Body of pancreas (tissue), 4 donors: ENCODE results near the gene CAPN6. TPM values are rescaled to one million over a fixed set of nuclear protein-coding genes. Genes with fewer than 3 reads are reported as not detected.
A peak's percentile ranks its signal among the peaks of the same experiment; 100 is the strongest.

ENCODE experiments used
- ATAC-seq: fragments of 150-250 bp; one replicate; pipeline ENCODE4 v1.9.1; 2016
- DNase-seq, 4 donors: peaks; one replicate each; pipeline ENCODE4 v3.0.0-alpha.2; 2019
- H3K27ac ChIP-seq, 4 donors: fragments of 200-600 bp; sonication (generic); 1 replicate in 3 of 4; 2 replicates in 1 of 4; pipeline versions ENCODE4 v1.5.1 to v1.6.1; 2016 to 2019; ENCODE audit warnings: mild to moderate bottlenecking in 1 of 4, mixed read lengths in 1 of 4, moderate library complexity in 1 of 4
- H3K27me3 ChIP-seq, 2 donors: fragments of 200-600 bp; sonication (generic); one replicate each; pipeline ENCODE4 v1.6.0; 2016; ENCODE audit warnings: mild to moderate bottlenecking in 1 of 2
- H3K36me3 ChIP-seq, 2 donors: fragments of 200-600 bp; sonication (generic); replicated peaks in 1 of 2; 2 replicates each; pipeline ENCODE4 v1.5.1; 2016; ENCODE audit warnings: low read depth in 2 of 2; ENCODE audit not compliant: insufficient read depth in 1 of 2
- H3K4me1 ChIP-seq: fragments of 200-600 bp; sonication (generic); one replicate; pipeline ENCODE4 v1.6.0; 2016
- H3K4me3 ChIP-seq, 2 donors: fragments of 200-600 bp; sonication (generic); 1 replicate in 1 of 2; 2 replicates in 1 of 2; pipeline ENCODE4 v1.5.1; 2016 to 2019
- H3K9me3 ChIP-seq, 3 donors: fragments of 200-600 bp; sonication (generic); 1 replicate in 2 of 3; 2 replicates in 1 of 3; pipeline ENCODE4 v1.5.1; 2016
- POLR2A ChIP-seq, 3 donors: fragments of 450-650 bp; IDR thresholded peaks; one replicate each; pipeline ENCODE4 v1.6.1; 2016; ENCODE audit warnings: antibody characterized with exemption in 3 of 3, mild to moderate bottlenecking in 2 of 3
- WGBS, 2 donors: methylation state at CpG; one replicate each; pipeline ENCODE4 v1.1.5; 2017; 5-methylcytosine and 5-hydroxymethylcytosine counted together
- intact Hi-C: fragments of 100-400 bp; cut with DNase I; formaldehyde crosslinking; loops from one replicate; pipeline ENCODE4 v1.15.1; 2023
- total RNA-seq, 2 donors: library from RNA; depleted of rRNA; stranded (reverse); fragments of >200 nt; gene quantifications; one replicate each; pipeline ENCODE4 v1.1.0, GENCODE V29; 2016
- TF ChIP-seq, protein P1 (sequence below), 7 experiments: fragments of 450-650 bp in 4 of 7; fragments of 200-600 bp in 3 of 7; sonication (generic) in 3 of 7; IDR thresholded peaks; one replicate each; pipeline ENCODE4 v1.5.1; 2016 to 2019; ENCODE audit warnings: antibody characterized with exemption in 7 of 7

Gene CAPN6, protein sequence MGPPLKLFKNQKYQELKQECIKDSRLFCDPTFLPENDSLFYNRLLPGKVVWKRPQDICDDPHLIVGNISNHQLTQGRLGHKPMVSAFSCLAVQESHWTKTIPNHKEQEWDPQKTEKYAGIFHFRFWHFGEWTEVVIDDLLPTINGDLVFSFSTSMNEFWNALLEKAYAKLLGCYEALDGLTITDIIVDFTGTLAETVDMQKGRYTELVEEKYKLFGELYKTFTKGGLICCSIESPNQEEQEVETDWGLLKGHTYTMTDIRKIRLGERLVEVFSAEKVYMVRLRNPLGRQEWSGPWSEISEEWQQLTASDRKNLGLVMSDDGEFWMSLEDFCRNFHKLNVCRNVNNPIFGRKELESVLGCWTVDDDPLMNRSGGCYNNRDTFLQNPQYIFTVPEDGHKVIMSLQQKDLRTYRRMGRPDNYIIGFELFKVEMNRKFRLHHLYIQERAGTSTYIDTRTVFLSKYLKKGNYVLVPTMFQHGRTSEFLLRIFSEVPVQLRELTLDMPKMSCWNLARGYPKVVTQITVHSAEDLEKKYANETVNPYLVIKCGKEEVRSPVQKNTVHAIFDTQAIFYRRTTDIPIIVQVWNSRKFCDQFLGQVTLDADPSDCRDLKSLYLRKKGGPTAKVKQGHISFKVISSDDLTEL
- total RNA-seq, result 1 to 10 TPM; 1.8 to 6.9 TPM

DNA sequence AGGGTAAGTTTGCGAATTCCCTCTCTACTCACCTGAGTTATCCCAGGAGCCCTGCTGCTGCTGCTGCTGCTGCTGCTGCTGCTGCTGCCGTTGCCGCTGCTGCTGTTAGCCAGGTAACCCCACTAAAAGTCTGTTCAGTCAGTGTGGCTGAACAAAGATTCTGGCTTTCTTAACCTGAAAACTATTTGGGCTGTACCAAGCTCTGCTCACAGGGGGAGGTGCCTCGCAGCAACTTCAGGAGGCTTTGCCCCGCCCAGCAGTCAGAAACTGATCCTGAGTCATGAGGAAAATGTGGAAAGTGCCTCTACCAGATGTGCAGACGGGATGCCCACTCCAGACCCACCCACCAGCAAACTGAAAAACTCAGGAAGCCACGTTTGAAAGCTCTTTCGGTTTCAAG is at the start of gene CAPN6:
TSS of gene CAPN6 (minus strand) at position 145 of the 400 bp plus-strand sequence. CDS start 6,547 bp downstream, outside the sequence.
- ATAC-seq, result peak; percentile 71
- 14 to 31% methylated on average over 8 of the region's 8 CpGs for WGBS, 2 donors
- no peak within 1 kb of the TSS for H3K27ac ChIP-seq
- no peaks in the 10 kb centered on the region for H3K27me3 ChIP-seq
- DNase-seq, result peak; percentile 21 to 48 (median 37)
- H3K4me1 ChIP-seq, result no peaks in the 10 kb centered on the region
- TF ChIP-seq POLR2A (IDR thresholded peaks at IDR 0.05), result peak in 1 of 3 donors; percentile 19
- TF ChIP-seq, protein P1, sequence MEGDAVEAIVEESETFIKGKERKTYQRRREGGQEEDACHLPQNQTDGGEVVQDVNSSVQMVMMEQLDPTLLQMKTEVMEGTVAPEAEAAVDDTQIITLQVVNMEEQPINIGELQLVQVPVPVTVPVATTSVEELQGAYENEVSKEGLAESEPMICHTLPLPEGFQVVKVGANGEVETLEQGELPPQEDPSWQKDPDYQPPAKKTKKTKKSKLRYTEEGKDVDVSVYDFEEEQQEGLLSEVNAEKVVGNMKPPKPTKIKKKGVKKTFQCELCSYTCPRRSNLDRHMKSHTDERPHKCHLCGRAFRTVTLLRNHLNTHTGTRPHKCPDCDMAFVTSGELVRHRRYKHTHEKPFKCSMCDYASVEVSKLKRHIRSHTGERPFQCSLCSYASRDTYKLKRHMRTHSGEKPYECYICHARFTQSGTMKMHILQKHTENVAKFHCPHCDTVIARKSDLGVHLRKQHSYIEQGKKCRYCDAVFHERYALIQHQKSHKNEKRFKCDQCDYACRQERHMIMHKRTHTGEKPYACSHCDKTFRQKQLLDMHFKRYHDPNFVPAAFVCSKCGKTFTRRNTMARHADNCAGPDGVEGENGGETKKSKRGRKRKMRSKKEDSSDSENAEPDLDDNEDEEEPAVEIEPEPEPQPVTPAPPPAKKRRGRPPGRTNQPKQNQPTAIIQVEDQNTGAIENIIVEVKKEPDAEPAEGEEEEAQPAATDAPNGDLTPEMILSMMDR (IDR thresholded peaks at IDR 0.05), result no peak
- H3K36me3 ChIP-seq, result no peaks in the 10 kb centered on the region
- H3K9me3 ChIP-seq, result no peaks in the 10 kb centered on the region
- H3K4me3 ChIP-seq, result no peak within 1 kb of the TSS
- intact Hi-C loops, result no loop called here

DNA sequence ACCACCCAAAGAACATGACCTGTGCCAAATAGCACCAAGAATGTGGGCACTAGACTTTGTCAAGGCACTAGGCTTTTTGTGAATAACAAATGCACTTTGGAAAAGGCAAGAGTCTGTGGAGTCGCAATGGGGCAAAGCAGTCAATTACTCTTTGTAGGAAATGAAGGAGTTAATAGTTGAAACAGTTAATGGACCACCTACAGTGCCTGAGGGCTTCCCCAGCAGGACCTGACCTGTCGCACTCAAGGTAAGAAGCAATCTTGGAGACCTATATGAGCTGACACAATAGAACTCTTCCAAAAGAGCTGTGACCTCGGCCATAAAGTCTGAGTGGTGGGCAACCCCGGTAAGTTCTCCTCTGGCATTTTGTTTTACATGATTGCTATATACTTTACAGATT is 49.2 kb upstream of the CAPN6 start:
- no peak for TF ChIP-seq POLR2A (IDR thresholded peaks at IDR 0.05)
- H3K27me3 ChIP-seq, result no peaks in the 10 kb centered on the region
- DNase-seq, result no peak
- intact Hi-C loops, result no loop called here
- H3K36me3 ChIP-seq, result no peaks in the 10 kb centered on the region
- WGBS, 2 donors, result 78 to 79% methylated on average over 4 of the region's 4 CpGs
- H3K27ac ChIP-seq, result no peak overlapping the region
- no peaks in the 10 kb centered on the region for H3K4me1 ChIP-seq
- no peak overlapping the region for H3K4me3 ChIP-seq
- no peak for ATAC-seq
- H3K9me3 ChIP-seq, result no peaks in the 10 kb centered on the region

DNA sequence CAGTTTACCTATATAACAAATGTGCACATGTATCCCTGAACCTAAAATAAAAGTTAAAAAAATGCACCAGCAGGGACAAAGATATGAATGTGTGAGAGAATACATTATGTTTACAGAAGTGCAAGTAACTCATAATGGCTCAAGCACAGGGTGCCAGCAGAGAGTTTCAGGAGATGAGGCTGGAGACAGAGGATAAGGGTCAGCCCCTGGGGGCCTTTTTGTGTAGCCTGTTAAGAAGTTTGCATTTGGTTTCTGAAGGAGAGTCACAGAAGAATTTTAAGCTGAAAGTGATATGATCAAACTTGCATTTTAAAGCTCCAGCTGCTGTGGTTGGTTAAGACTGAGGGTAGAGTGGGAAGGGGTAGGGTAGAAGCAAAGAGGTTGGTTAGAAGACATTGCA is 48.6 kb upstream of the CAPN6 start:
- Histone ChIP-seq H3K27me3 (no peaks in the 10 kb centered on the region), H3K4me1 (no peaks in the 10 kb centered on the region), H3K9me3 (no peaks in the 10 kb centered on the region), H3K36me3 (no peaks in the 10 kb centered on the region), H3K4me3 (no peak overlapping the region), H3K27ac (no peak overlapping the region)
- TF ChIP-seq, protein P1 (IDR thresholded peaks at IDR 0.05), result no peak
- TF ChIP-seq POLR2A (IDR thresholded peaks at IDR 0.05), result no peak
- ATAC-seq, result no peak
- intact Hi-C loops, result no loop called here
- DNase-seq, result no peak

DNA sequence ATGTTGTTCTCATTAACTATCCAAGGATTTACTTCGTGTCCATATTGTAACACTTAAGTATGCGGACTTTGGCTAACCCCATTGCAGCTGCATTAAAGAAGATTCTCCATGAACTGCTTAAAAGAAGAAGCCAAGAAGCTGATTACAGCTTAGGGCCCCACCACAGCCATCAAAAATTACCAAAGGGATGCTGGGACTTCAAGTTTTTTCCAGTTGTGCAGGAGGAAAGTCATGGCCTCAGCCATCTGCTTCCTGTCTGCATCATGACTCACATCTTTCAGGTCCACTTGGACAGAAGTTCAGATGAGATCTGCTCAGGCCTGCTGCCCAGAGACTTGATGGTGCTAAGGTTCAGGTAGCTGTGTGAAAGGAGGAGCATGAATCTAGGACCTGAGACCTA is 38.8 kb upstream of the CAPN6 start:
- WGBS, 2 donors, result 75 to 82% methylated on average over 2 of the region's 2 CpGs
- Histone ChIP-seq H3K36me3 (no peaks in the 10 kb centered on the region), H3K27ac (no peak overlapping the region), H3K4me3 (no peak overlapping the region), H3K27me3 (no peaks in the 10 kb centered on the region), H3K4me1 (no peaks in the 10 kb centered on the region), H3K9me3 (no peaks in the 10 kb centered on the region)
- DNase-seq, result no peak
- intact Hi-C loops, result no loop called here
- ATAC-seq, result no peak
- TF ChIP-seq POLR2A (IDR thresholded peaks at IDR 0.05), result no peak
- TF ChIP-seq, protein P1 (IDR thresholded peaks at IDR 0.05), result no peak

DNA sequence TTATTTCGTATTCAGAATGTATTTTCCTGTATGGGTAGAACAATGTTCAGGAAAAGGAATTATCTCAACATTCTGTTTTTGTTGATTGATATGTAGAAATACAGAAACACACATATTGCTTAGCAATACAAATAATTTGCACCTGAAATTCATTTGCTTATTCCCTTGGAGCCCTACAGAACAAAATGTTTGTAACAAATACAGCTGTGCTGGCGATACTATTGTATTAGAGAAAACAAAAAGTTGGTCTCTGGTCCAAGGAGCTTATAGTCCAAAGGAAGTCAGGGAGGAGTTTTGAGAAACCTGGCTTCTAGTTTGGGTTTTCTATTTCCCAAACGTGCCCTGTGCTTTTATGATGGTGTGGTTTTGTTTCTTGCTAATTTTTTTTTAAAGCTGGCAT is 37.8 kb upstream of the CAPN6 start:
- WGBS, 2 donors, result 68 to 71% methylated on average over 3 of the region's 3 CpGs
- DNase-seq, result no peak
- intact Hi-C loops, result no loop called here
- Histone ChIP-seq H3K9me3 (no peaks in the 10 kb centered on the region), H3K27me3 (no peaks in the 10 kb centered on the region), H3K4me1 (no peaks in the 10 kb centered on the region), H3K27ac (no peak overlapping the region), H3K4me3 (no peak overlapping the region), H3K36me3 (no peaks in the 10 kb centered on the region)
- TF ChIP-seq POLR2A (IDR thresholded peaks at IDR 0.05), result no peak
- TF ChIP-seq, protein P1 (IDR thresholded peaks at IDR 0.05), result no peak
- no peak for ATAC-seq
